CD4-positive, alpha-beta T cell treated with Interleukin-6 for 4 hours (primary cell): ENCODE results near the gene NCLN.
"Not testable (repeated sequence)": the region's sequence is repeated elsewhere in the genome, so short reads cannot be mapped to it uniquely, and the experiment has no call there.

Experiments used
- DNase-seq: peaks from one replicate; pipeline ENCODE4 v3.0.0-alpha.2; 2020; ENCODE audit warnings: mixed read lengths

The NCLN gene

GRCh38 chr19:3185461-3186159 is at the start of gene NCLN:
NCLN (plus strand) TSS chr19:3185930; CDS start chr19:3186031, 101 bp downstream.
- peak; percentile 94 for DNase-seq

DNA sequence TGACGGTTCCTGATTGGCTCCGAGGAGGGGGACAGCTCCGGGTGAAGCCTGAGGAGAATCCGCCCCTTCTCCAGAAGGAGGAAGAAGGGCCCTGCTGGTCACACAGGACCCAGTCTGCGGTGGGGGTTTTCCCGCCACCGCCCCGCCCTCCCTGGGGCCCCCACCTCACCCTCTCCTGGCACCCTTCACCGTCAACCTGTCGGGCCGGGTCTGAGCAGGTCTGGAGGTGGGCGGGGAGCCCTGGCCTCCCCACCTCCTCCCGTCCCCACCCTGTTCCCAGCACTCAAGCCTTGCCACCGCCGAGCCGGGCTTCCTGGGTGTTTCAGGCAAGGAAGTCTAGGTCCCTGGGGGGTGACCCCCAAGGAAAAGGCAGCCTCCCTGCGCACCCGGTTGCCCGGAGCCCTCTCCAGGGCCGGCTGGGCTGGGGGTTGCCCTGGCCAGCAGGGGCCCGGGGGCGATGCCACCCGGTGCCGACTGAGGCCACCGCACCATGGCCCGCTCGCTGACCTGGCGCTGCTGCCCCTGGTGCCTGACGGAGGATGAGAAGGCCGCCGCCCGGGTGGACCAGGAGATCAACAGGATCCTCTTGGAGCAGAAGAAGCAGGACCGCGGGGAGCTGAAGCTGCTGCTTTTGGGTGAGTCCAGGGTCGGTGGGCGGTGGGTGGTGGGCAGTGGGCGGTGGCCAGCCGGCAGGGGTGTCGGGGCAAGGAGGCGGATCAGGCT is 49.6 kb upstream of the NCLN start, which contains the start of gene GNA15:
TSS of gene GNA15 (plus strand) at position 73 of the 723 bp plus-strand sequence. CDS start at position 491, 418 bp downstream.
- DNase-seq: peak; percentile 34

DNA sequence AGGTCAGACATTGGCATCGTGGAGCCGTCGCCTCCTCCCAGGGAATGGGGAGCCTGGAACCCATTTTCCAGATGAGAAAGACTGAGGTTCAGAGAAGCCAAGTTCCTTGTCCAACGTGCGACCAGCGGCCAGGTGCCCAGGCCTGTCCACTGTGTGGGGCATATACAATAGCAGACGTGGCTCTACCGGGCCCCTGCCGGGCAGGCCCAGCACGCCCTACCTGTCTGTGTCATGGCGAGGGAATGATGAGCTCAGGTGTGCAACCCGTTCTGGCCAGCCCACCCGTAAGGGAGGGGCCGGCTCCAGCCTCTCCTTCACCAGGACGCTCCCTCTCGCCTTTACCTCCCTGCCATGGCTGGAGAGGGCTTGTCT is 49.1 kb upstream of the NCLN start:
- no peak for DNase-seq

DNA sequence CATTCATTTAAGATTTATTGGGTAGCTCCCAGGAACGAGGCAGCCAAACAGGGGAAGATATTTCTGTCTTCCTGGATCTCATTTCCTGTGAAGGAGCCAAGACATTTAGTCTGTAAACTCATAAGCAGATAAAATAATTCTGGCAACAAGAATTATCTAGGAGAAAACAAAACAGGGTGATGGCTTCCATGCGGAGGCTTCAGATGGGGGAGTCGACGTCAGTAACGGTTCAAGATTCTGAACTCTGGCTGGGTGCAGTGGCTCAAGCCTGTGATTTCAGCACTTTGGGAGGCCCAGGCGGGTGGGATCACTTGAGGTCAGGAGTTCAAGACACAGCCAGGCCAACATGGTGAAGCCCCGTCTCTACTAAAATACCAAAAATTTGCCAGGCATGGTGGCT is 48.6 kb upstream of the NCLN start:
- no peak for DNase-seq

- DNase-seq: no peak
These were observed 47.5 kb upstream of the NCLN start for GRCh38 chr19:3138268-3138667.

DNA sequence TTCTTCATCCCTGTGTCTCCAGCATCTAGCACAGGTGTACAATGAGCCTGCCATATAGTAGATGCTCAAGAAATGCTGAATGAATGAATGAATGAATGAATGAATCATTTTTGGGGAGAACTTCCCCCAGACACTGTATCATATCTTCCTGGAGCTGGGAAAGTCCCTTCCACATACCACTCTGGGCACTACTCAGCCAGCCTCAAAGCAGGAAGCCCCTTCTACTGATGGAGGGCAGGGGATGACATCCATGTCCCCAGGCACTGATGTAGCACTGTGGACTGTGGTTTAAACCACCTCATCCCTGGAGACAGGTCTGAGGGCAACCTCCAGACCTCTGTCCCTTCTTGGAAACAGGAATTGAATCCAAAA is 45.1 kb upstream of the NCLN start:
- DNase-seq: no peak

- DNase-seq: peak; percentile 62
These were observed 43.4 kb upstream of the NCLN start for GRCh38 chr19:3142292-3142670.

- DNase-seq: no peak
These were observed 42.9 kb upstream of the NCLN start for GRCh38 chr19:3142781-3143337.

GRCh38 chr19:3145909-3146676 is 39.6 kb upstream of the NCLN start:
- DNase-seq: no peak

DNA sequence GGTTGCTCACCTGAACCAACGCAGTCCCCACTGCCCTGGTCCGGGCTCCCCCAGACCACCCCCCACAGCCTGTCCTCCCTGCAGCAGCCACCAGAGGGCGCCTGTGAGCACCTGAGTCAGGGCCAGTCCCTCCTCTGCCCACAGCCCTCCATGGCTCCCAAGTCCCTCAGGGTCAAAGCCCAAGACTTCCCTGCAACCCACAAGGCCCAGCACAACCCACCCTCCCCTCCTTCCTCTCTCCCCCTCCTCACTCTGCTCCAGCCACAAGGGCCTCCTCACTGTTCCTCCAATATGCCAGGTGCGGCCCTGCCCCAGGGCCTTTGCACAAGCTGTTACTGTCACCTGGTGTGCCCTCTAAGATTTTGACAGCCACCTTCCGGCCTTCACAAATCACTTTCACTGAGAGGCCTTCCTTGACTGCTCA is 39.0 kb upstream of the NCLN start:
- DNase-seq: peak; percentile 75

DNA sequence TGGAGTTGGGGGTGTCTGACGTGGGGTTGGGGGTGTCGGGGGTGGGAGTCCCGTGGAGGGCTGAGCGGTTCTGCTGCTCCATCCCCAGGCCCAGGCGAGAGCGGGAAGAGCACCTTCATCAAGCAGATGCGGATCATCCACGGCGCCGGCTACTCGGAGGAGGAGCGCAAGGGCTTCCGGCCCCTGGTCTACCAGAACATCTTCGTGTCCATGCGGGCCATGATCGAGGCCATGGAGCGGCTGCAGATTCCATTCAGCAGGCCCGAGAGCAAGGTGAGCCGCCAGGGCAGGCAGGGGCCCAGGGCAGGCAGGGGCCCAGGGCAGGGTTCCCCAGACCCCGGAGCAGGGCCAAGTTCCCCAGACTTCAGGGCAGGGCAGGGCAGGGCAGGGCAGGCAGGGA is 37.2 kb upstream of the NCLN start:
- no peak for DNase-seq

DNA sequence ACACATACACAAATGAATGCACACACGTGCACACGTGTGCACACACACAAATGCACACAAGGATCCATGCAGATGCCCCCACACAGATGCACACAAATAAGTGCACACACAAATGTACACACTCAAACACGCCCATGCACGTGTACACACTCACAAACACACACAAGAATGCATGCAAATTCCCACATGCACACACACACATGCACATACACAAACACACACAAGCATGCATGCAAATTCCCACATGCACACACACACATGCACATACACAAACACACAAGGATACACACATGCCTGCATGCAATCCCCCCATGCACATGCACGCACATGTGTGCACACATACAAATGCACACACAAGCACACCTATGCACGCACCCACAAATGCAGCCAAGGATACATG is 36.6 kb upstream of the NCLN start:
- no peak for DNase-seq

DNA sequence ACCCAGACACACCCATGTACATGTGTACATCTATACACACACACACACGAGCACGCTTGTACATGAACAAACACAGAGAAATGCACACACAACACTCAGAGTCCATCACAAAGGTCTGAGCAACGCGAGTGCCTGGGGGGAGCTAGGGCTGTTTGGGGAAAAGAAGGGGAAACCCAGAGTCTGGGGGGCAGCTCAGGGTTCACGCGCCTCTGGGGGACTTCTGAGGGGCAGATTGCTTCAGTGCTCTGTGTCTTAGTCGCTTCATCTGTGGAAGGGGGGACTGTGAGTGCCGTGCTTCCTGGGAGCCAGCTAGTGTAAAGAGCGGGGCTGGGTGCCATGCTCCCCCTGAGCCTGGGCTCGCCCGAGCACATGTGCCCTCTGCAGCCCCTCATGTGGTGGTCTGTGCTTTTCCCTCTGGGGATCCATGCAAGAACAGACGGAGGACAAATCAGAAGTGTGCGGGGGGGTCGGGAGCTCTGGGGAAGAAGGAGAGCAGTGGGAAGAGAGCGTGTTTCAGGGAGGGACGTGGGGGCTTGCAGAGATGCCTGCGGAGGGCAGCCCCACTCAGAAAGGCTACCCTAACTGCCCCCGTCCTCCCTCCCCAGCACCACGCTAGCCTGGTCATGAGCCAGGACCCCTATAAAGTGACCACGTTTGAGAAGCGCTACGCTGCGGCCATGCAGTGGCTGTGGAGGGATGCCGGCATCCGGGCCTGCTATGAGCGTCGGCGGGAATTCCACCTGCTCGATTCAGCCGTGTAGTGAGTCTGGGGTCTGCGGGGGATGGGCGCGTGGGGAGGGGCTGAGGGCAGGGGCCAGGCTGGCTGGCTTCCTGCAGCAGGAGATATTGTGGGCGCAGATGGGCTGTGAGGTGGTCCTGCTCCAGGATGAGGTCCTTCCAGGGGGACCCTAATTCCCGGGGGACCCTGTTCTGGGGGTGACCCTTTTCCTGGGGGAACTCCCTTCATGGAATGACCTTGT is 35.9 kb upstream of the NCLN start:
- DNase-seq: no peak

DNA sequence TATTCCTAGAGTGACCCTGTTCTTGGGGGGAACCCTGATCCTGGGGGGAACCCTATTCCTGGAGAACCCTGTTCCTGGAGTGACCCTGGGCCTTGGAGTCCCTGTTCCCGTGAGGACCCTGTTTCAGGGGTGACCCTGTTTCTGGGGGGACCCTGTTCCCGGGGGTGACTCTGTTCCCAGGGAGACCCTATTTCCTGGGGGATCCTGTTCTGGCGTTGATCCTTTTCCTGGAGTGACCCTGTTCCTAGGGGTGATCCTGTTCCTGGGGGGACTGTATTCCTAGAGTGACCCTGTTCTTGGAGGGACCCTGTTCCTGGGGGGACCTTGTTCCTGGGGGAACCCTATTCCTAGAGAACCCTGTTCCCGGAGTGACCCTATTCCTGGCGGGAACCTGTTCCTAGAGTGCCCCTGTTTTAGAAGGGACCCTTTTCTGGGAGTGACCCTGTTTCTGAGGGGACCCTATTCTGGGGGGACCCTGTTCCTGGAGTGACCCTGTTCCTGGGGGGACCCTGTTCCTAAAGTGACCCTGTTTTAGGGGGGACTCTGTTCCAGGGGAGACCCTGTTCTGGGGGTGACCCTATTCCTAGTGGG is 34.9 kb upstream of the NCLN start:
- DNase-seq: no peak

DNA sequence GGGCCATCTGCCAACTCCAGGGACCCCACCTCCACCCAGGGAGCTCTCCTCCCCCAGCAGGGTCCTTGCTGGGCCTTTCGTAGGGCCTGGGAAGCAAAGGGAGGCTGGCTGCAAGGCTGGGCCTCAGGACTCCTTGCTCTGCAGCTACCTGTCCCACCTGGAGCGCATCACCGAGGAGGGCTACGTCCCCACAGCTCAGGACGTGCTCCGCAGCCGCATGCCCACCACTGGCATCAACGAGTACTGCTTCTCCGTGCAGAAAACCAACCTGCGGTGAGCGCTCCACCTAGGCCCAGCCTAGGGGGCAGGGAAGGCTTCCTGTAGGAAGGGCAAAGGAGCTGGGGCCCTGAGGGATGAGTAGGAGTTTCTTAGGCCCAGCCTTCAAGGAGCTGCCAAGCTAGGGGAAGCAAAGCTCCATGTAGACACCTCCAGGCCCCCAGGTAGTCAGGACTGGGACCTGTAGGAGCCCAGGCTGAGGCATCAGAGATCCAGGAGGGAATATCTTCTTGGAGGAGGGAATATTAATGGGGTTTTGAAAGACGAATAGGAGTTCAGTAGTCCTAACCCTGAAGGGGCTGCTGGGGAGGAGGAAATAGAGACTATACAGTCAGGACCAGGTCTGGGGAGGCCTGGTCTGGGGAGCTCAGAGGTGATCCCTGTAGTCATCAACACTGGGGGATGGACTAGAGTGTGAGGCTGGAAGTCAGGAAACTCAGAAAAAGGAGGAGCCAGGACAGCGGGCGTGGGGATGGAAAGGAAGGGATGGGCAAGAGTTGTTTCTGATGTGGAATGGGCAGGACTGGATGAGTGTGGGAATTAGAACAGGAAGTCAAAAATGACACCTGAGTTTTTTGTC is 33.9 kb upstream of the NCLN start:
- DNase-seq: no peak

GRCh38 chr19:3152419-3152780 is 33.3 kb upstream of the NCLN start:
- no peak for DNase-seq

DNA sequence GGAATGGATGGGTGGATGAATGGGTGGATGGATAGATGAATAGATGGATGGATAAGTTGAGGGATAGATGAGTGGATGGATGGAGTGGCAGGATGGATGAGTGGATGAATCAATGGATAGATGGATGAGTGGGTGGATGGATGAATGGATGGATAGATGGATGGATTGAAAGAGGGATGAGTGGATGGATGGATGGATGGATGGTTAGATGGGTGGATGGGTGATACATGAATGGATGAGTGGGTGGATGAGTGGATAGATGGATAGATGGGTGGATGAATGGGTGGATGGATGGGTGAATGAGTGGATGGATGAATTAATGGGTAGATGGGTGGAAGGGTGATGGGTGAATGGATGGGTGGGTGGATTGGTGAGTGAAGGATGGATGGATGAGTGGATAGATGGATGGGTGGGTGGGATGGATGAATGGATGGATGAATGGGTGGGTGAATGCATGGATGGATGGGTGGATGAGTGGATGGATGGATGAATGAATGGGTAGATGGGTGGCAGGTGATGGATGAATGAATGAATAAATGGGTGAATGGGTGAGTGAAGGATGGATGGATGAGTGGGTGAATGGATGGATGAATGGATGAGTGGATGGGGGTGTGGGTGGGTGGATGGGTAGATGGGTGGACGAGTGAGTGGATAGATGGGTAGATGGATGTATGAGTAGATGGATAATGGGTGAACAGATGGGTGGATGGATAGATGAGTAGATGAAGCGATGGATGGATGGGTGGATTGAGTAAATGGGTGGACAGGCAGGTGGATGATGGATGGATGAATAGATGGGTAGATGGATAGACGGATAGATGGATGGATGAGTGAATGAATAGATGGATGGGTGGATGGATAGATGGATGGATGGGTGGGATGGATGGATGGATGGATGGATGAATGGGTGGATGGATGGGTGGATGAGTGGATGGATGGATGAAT is 32.2 kb upstream of the NCLN start:
- DNase-seq: no peak

DNA sequence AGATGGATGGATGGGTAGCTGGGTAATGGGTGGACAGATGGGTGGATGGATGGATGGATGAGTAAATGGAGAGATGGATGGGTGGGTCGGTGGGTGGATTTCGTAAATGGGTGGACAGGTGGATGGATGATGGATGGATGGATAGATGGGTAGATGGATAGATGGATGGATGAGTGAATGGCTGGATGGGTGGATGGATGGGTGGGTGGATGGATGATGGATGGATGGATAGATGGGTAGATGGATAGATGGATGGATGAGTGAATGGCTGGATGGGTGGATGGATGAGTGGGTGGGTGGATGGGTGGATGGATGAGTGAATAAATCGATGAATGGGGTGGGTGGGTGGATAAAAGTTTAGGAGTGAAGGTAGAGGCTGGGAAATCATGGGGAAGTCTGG is 31.3 kb upstream of the NCLN start:
- DNase-seq: not testable (repeated sequence)

- peak; percentile 88 for DNase-seq
These were observed 30.6 kb upstream of the NCLN start for GRCh38 chr19:3154957-3155736.
